Smooth muscle cell of the pulmonary artery (primary cell): ENCODE measurements around the gene SECTM1. TPM values are rescaled to one million over a fixed set of nuclear protein-coding genes. Genes with fewer than 3 reads are reported as not detected.

ENCODE experiments used
- total RNA-seq: library from RNA; depleted of rRNA; stranded (reverse); fragments of >200 nt; gene quantifications from 2 replicates; pipeline ENCODE4 v1.2.3, GENCODE V29; 2014

The SECTM1 gene
- total RNA-seq = 3.1 and 9.6 TPM in 2 replicates

GRCh38 chr17:82333279-82334171 is at the start of gene SECTM1:
SECTM1 (minus strand) TSS chr17:82333766; CDS start chr17:82327240, 6,526 bp downstream.

GRCh38 chr17:82371333-82372248 is 38.0 kb upstream of the SECTM1 start, which contains the start of gene UTS2R:
UTS2R (plus strand) TSS chr17:82371765; CDS start chr17:82374325, 2,560 bp downstream.

GRCh38 chr17:82358465-82359350 is 25.1 kb upstream of the SECTM1 start, which contains the start of gene TEX19:
TEX19 (plus strand) TSS chr17:82359247; CDS start chr17:82362151, 2,904 bp downstream.

GRCh38 chr17:82317394-82318168 is 16.0 kb downstream of the SECTM1 start, which contains the start of gene CD7:
CD7 (minus strand) TSS chr17:82317608; CDS start chr17:82317495, 113 bp downstream.

GRCh38 chr17:82273327-82274133 is 60.0 kb downstream of the SECTM1 start, which contains the start of gene CSNK1D:
CSNK1D (minus strand) TSS chr17:82273700; CDS start chr17:82273381, 319 bp downstream.

Other genes starting within 250 kb of the SECTM1 start
- 126 and 301 TPM in 2 replicates for gene FASN, start 235.5 kb downstream of the SECTM1 start, total RNA-seq
- 14.5 and 18.1 TPM in 2 replicates for gene CCDC57, start 120.9 kb downstream of the SECTM1 start, total RNA-seq
- 445 and 707 TPM in 2 replicates for gene SLC16A3, start 104.7 kb downstream of the SECTM1 start, total RNA-seq
- 55.1 and 77.7 TPM in 2 replicates for gene CSNK1D, start 60.1 kb downstream of the SECTM1 start, total RNA-seq
- gene CD7, start 16.2 kb downstream of the SECTM1 start, total RNA-seq = 0.20 TPM in 1 of 2 replicates, not detected in the other
- 0.07 TPM in 1 of 2 replicates, not detected in the other for gene TEX19, start 25.5 kb upstream of the SECTM1 start, total RNA-seq
- gene UTS2R, start 38.0 kb upstream of the SECTM1 start, total RNA-seq = not detected in 2 replicates
- 8.3 and 9.5 TPM in 2 replicates for gene HEXD, start 84.6 kb upstream of the SECTM1 start, total RNA-seq
- 39.6 and 47.4 TPM in 2 replicates for gene OGFOD3, start 84.8 kb upstream of the SECTM1 start, total RNA-seq
- gene CYBC1, start 117.0 kb upstream of the SECTM1 start, total RNA-seq = 71.9 and 77.3 TPM in 2 replicates
- gene NARF, start 125.0 kb upstream of the SECTM1 start, total RNA-seq = 32.8 and 42.6 TPM in 2 replicates
- gene FOXK2, start 186.0 kb upstream of the SECTM1 start, total RNA-seq = 27.5 and 40.9 TPM in 2 replicates